Transverse colon (tissue), 4 donors: ENCODE data around the gene WFDC8.

ENCODE experiments used
- EP300 ChIP-seq: sonication (generic); formaldehyde crosslinking; IDR thresholded peaks from one replicate; pipeline ENCODE4 v1.6.1; 2017; ENCODE audit warnings: antibody characterized with exemption, low read depth
- POLR2AphosphoS5 ChIP-seq, 3 donors: sonication (generic); formaldehyde crosslinking; IDR thresholded peaks; one replicate each; pipeline ENCODE4 v1.6.1; 2016; ENCODE audit warnings: antibody characterized with exemption in 3 of 3
- TF ChIP-seq, protein P1 (sequence below), 5 experiments: fragments of 200-600 bp in 3 of 5; fragments of 450-650 bp in 2 of 5; sonication (generic) in 3 of 5; IDR thresholded peaks; 1 replicate in 2 of 5; 2 replicates in 3 of 5; pipeline ENCODE4 v1.5.1; 2016 to 2017; ENCODE audit warnings: antibody characterized with exemption in 5 of 5, inconsistent platforms in 3 of 5, mild to moderate bottlenecking in 2 of 5, moderate library complexity in 1 of 5

DNA sequence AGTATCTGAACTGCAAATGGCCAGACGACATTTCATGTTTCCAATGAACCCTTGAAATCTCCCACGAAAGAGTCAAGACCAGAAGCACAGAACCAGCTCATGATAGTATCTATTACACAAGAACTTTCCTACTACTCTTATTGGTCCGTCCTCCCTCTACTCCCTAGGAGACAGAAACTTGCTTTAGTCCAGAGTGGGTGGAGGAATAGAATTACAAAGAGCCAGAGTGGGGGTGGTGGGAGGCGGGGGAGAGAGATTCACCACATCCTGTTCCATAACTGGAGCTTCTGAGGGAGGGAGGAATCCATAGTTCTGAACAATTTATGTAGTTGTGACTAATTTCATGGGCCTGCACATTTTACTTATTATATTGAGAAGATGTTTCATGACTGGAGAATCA is 32.0 kb upstream of the WFDC8 start:
- TF ChIP-seq EP300 = no peak
- no peak for TF ChIP-seq POLR2AphosphoS5 (IDR thresholded peaks at IDR 0.05)
- TF ChIP-seq, protein P1, sequence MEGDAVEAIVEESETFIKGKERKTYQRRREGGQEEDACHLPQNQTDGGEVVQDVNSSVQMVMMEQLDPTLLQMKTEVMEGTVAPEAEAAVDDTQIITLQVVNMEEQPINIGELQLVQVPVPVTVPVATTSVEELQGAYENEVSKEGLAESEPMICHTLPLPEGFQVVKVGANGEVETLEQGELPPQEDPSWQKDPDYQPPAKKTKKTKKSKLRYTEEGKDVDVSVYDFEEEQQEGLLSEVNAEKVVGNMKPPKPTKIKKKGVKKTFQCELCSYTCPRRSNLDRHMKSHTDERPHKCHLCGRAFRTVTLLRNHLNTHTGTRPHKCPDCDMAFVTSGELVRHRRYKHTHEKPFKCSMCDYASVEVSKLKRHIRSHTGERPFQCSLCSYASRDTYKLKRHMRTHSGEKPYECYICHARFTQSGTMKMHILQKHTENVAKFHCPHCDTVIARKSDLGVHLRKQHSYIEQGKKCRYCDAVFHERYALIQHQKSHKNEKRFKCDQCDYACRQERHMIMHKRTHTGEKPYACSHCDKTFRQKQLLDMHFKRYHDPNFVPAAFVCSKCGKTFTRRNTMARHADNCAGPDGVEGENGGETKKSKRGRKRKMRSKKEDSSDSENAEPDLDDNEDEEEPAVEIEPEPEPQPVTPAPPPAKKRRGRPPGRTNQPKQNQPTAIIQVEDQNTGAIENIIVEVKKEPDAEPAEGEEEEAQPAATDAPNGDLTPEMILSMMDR (IDR thresholded peaks at IDR 0.05) = no peak
